SK-N-MC (cell line): ENCODE data around the gene ZNF780B.

ENCODE experiments used
- EZH2 ChIP-seq: fragments of 200-600 bp; sonication (generic); IDR thresholded peaks from one replicate; pipeline ENCODE4 v1.6.1; 2017; ENCODE audit warnings: antibody characterized with exemption
- POLR2AphosphoS5 ChIP-seq: IDR thresholded peaks from 2 replicates; pipeline ENCODE4 v1.6.1; 2012; ENCODE audit warnings: mild to moderate bottlenecking, low read depth, low read length, borderline replicate concordance

DNA sequence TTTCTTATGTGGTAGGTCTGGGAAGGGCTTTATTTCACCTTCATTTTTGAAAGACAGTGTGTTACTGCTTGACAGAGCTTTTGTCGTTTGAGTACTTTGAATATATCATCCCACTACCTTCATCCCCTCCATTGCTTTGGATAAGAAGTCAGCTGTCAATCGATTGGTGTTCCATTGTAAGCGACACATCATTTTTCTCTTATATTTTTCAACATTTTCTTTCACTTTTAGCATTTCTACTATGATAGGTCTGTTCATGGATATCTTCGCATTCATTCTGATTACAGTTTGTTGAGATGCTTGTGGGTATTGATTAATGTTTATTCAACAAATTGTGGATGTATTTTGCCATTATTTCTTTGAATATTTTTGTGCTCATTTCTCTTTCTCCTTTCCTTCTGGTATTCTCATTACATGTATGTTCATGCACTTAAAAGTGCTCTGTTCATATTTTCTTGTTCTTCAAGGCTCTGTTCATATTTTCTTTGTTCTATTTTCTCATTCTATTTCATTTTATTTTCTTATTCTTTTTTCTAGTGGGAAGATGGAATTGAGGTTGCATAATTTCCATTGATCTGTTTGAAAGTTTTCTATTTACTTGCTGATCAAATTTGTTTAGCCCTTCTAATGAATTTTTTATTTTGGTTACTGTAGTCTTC, 30.0 kb downstream of the ZNF780B start:
- TF ChIP-seq POLR2AphosphoS5 (no peak), EZH2 (no peak)
